Measurements from ENCODE around the gene ACOT7.

GRCh38 chr1:6427441-6428390, 34.1 kb upstream of the ACOT7 start:
- TF ChIP-seq POLR2AphosphoS5 (IDR thresholded peaks at IDR 0.05) (no peak), POLR2A (IDR thresholded peaks at IDR 0.05) (no peak)
- TF ChIP-seq, protein P1, sequence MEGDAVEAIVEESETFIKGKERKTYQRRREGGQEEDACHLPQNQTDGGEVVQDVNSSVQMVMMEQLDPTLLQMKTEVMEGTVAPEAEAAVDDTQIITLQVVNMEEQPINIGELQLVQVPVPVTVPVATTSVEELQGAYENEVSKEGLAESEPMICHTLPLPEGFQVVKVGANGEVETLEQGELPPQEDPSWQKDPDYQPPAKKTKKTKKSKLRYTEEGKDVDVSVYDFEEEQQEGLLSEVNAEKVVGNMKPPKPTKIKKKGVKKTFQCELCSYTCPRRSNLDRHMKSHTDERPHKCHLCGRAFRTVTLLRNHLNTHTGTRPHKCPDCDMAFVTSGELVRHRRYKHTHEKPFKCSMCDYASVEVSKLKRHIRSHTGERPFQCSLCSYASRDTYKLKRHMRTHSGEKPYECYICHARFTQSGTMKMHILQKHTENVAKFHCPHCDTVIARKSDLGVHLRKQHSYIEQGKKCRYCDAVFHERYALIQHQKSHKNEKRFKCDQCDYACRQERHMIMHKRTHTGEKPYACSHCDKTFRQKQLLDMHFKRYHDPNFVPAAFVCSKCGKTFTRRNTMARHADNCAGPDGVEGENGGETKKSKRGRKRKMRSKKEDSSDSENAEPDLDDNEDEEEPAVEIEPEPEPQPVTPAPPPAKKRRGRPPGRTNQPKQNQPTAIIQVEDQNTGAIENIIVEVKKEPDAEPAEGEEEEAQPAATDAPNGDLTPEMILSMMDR (IDR thresholded peaks at IDR 0.05), result no peak

All from breast epithelium (tissue), 3 donors.